ENCODE measurements around the gene CCN6.
A peak's percentile ranks its signal among the peaks of the same experiment; 100 is the strongest.

- TF ChIP-seq CTCF (IDR thresholded peaks at IDR 0.05; ENCODE audit: poor library complexity, severe bottlenecking): peak; percentile 56
- TF ChIP-seq MXI1 (conservative IDR thresholded peaks at IDR 0.05; ENCODE audit: poor library complexity, severe bottlenecking): no peak
- TF ChIP-seq EZH2 (IDR thresholded peaks at IDR 0.05; ENCODE audit: borderline replicate concordance, insufficient read depth, low read length, poor library complexity, severe bottlenecking): no peak
- TF ChIP-seq RAD21 (conservative IDR thresholded peaks at IDR 0.05): peak; percentile 55
- TF ChIP-seq SMC3 (conservative IDR thresholded peaks at IDR 0.05; ENCODE audit: poor library complexity): peak; percentile 69
- TF ChIP-seq REST (IDR thresholded peaks at IDR 0.05; ENCODE audit: borderline replicate concordance): no peak
- TF ChIP-seq EP300 (conservative IDR thresholded peaks at IDR 0.05; ENCODE audit: poor library complexity, severe bottlenecking): no peak
- no peak for TF ChIP-seq POLR2AphosphoS5 (IDR thresholded peaks at IDR 0.05)
- no peak for TF ChIP-seq TAF1 (IDR thresholded peaks at IDR 0.05; ENCODE audit: low read depth)
Measured at GRCh38 chr6:112086744-112087135, 32.8 kb downstream of the CCN6 start.

Data from neural cell (in vitro differentiated cells).